KMS-11 (cell line): ENCODE data around the gene ROR1.

ENCODE experiments used
- H2AFZ ChIP-seq: fragments of 200-600 bp; sonication (generic); 2 replicates; pipeline ENCODE4 v1.6.1; 2016; ENCODE audit warnings: antibody characterized with exemption, mixed run types, low read depth
- H3K27ac ChIP-seq: fragments of 200-600 bp; sonication (generic); 2 replicates; pipeline ENCODE4 v1.6.1; 2016; ENCODE audit warnings: mild to moderate bottlenecking, mixed run types
- H3K27me3 ChIP-seq: fragments of 200-600 bp; sonication (generic); 2 replicates; pipeline ENCODE4 v1.6.1; 2017; ENCODE audit warnings: mild to moderate bottlenecking, low read depth, mixed run types, moderate library complexity; ENCODE audit not compliant: insufficient read depth
- H3K36me3 ChIP-seq: fragments of 200-600 bp; sonication (generic); 2 replicates; pipeline ENCODE4 v1.6.1; 2017; ENCODE audit warnings: mild to moderate bottlenecking, mixed run types; ENCODE audit not compliant: insufficient read depth
- H3K4me1 ChIP-seq: fragments of 200-600 bp; sonication (generic); 2 replicates; pipeline ENCODE4 v1.6.1; 2016; ENCODE audit warnings: mild to moderate bottlenecking, low read depth, mixed run types; ENCODE audit not compliant: poor library complexity, severe bottlenecking
- H3K4me2 ChIP-seq: fragments of 200-600 bp; sonication (generic); 2 replicates; pipeline ENCODE4 v1.7.0; 2016; ENCODE audit warnings: mild to moderate bottlenecking, mixed run types
- H3K4me3 ChIP-seq: fragments of 200-600 bp; sonication (generic); IDR thresholded peaks from 2 replicates; pipeline ENCODE4 v1.6.1; 2017; ENCODE audit warnings: low read depth, low read length, mixed read lengths; ENCODE audit not compliant: insufficient read depth
- H3K79me2 ChIP-seq: fragments of 200-600 bp; sonication (generic); 2 replicates; pipeline ENCODE4 v1.6.1; 2016; ENCODE audit warnings: low read depth, mixed run types; ENCODE audit not compliant: insufficient read depth
- H3K9ac ChIP-seq: fragments of 200-600 bp; sonication (generic); 2 replicates; pipeline ENCODE4 v1.6.1; 2016; ENCODE audit warnings: mild to moderate bottlenecking, mixed run types
- H4K20me1 ChIP-seq: fragments of 200-600 bp; sonication (generic); 2 replicates; pipeline ENCODE4 v1.6.1; 2016; ENCODE audit warnings: mild to moderate bottlenecking, mixed run types; ENCODE audit not compliant: insufficient read depth
- CTCF ChIP-seq: fragments of 200-600 bp; sonication (generic); conservative IDR thresholded peaks from 2 replicates; pipeline ENCODE4 v1.6.1; 2017; ENCODE audit warnings: low read depth, mild to moderate bottlenecking, antibody characterized with exemption, low read length, moderate library complexity, mixed read lengths

ROR1 gene

GRCh38 chr1:63991685-63992084 is 217.9 kb downstream of the ROR1 start:
- Histone ChIP-seq H3K4me1 (no peaks in the 10 kb centered on the region), H3K4me3 (no peak overlapping the region), H3K36me3 (no peaks in the 10 kb centered on the region), H3K79me2 (no peaks in the 10 kb centered on the region), H3K4me2 (no peak overlapping the region), H3K27me3 (no peaks in the 10 kb centered on the region), H2AFZ (no peak overlapping the region), H4K20me1 (no peaks in the 10 kb centered on the region), H3K9ac (no peak overlapping the region), H3K27ac (no peak overlapping the region)
- TF ChIP-seq CTCF, result no peak

GRCh38 chr1:64000021-64000420 is 226.2 kb downstream of the ROR1 start:
- Histone ChIP-seq H3K9ac (no peak overlapping the region), H3K27me3 (no peaks in the 10 kb centered on the region), H3K4me2 (no peak overlapping the region), H3K4me3 (no peak overlapping the region), H2AFZ (no peak overlapping the region), H4K20me1 (no peaks in the 10 kb centered on the region), H3K36me3 (no peaks in the 10 kb centered on the region), H3K27ac (no peak overlapping the region), H3K4me1 (no peaks in the 10 kb centered on the region), H3K79me2 (no peaks in the 10 kb centered on the region)
- no peak for TF ChIP-seq CTCF

- Histone ChIP-seq H3K4me2 (no peak overlapping the region), H3K9ac (no peak overlapping the region), H3K27ac (no peak overlapping the region), H3K4me3 (no peak overlapping the region), H3K4me1 (peaks cover 7% of the 10 kb centered on the region), H2AFZ (no peak overlapping the region), H4K20me1 (no peaks in the 10 kb centered on the region), H3K36me3 (no peaks in the 10 kb centered on the region), H3K27me3 (no peaks in the 10 kb centered on the region), H3K79me2 (no peaks in the 10 kb centered on the region)
- TF ChIP-seq CTCF, result no peak
These were observed 227.2 kb downstream of the ROR1 start for GRCh38 chr1:64001038-64001437.

- H3K4me1 ChIP-seq, result peaks cover 22% of the 10 kb centered on the region
- H3K79me2 ChIP-seq, result no peaks in the 10 kb centered on the region
- H3K9ac ChIP-seq, result no peak overlapping the region
- no peak overlapping the region for H3K4me2 ChIP-seq
- TF ChIP-seq CTCF, result no peak
- H2AFZ ChIP-seq, result no peak overlapping the region
- no peak overlapping the region for H3K27ac ChIP-seq
- H4K20me1 ChIP-seq, result no peaks in the 10 kb centered on the region
- no peaks in the 10 kb centered on the region for H3K27me3 ChIP-seq
- no peaks in the 10 kb centered on the region for H3K36me3 ChIP-seq
- no peak overlapping the region for H3K4me3 ChIP-seq
These were observed 230.7 kb downstream of the ROR1 start for GRCh38 chr1:64004451-64005025.
